ENCODE results near the gene GLDC. TPM values are rescaled to one million over a fixed set of nuclear protein-coding genes. Genes with fewer than 3 reads are reported as not detected.

Gene GLDC
- total RNA-seq, 1 donor from 2014 or later: not detected

DNA sequence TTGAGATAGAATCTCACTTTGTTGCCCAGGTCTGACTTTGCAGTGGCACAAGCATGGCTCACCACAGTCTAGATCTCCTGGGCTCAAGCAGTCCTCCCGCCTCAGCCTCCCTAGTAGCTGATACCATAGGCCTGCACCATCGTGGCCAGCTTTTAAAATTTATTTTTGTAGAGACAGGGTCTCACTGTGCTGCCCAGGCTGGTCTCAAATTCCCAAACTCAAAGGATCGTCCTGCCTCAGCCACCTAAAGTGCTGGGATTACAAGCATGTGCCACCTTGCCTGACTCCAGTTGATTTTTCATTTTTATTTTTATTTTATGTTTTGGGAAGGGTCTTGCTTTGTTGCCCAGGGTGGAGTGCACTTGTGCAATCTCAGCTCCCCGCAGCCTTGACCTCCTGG, 41.7 kb upstream of the GLDC start:
- intact Hi-C loops (cut with micrococcal nuclease): no loop called here
- no peak for DNase-seq

DNA sequence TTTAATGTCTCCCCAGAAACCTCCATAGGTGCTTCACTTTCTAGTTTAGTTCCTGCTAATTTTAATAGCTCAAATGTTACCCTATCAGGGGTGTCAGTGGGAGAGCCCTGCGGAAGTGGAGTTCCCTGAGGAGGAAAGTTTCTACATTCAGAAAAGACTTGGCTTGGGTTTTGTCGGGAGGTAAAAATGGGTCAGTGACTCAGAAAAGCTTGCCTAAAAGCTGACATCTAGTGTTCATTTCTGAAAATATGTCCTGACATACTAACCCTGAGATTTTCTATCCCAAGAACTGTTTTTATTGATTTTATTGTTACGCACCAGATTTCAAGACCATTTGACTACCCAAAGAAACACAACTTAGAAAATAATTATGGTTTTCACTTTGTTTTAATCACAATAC, 40.9 kb upstream of the GLDC start:
- no peaks in the 10 kb centered on the region for H3K36me3 ChIP-seq
- H3K4me3 ChIP-seq: no peak overlapping the region
- DNase-seq: no peak
- peaks cover 18% of the 10 kb centered on the region for H3K4me1 ChIP-seq
- H3K9me3 ChIP-seq (replicated peaks): no peaks in the 10 kb centered on the region
- H3K27me3 ChIP-seq (ENCODE audit: low read depth): no peaks in the 10 kb centered on the region
- peak overlapping the region; percentile 21 for H3K27ac ChIP-seq (replicated peaks)
- intact Hi-C loops (cut with micrococcal nuclease): no loop called here
- TF ChIP-seq, protein P1, sequence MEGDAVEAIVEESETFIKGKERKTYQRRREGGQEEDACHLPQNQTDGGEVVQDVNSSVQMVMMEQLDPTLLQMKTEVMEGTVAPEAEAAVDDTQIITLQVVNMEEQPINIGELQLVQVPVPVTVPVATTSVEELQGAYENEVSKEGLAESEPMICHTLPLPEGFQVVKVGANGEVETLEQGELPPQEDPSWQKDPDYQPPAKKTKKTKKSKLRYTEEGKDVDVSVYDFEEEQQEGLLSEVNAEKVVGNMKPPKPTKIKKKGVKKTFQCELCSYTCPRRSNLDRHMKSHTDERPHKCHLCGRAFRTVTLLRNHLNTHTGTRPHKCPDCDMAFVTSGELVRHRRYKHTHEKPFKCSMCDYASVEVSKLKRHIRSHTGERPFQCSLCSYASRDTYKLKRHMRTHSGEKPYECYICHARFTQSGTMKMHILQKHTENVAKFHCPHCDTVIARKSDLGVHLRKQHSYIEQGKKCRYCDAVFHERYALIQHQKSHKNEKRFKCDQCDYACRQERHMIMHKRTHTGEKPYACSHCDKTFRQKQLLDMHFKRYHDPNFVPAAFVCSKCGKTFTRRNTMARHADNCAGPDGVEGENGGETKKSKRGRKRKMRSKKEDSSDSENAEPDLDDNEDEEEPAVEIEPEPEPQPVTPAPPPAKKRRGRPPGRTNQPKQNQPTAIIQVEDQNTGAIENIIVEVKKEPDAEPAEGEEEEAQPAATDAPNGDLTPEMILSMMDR (IDR thresholded peaks at IDR 0.05; ENCODE audit: borderline replicate concordance): peak; percentile 34

More for the DNA sequence above, 41.7 kb upstream of the GLDC start:
- H3K27me3 ChIP-seq (ENCODE audit: low read depth): no peaks in the 10 kb centered on the region
- H3K27ac ChIP-seq (replicated peaks): no peak overlapping the region
- H3K4me1 ChIP-seq: peaks cover 10% of the 10 kb centered on the region
- TF ChIP-seq, protein P1 (IDR thresholded peaks at IDR 0.05; ENCODE audit: borderline replicate concordance): no peak
- no peaks in the 10 kb centered on the region for H3K9me3 ChIP-seq (replicated peaks)
- no peaks in the 10 kb centered on the region for H3K36me3 ChIP-seq
- H3K4me3 ChIP-seq: no peak overlapping the region

DNA sequence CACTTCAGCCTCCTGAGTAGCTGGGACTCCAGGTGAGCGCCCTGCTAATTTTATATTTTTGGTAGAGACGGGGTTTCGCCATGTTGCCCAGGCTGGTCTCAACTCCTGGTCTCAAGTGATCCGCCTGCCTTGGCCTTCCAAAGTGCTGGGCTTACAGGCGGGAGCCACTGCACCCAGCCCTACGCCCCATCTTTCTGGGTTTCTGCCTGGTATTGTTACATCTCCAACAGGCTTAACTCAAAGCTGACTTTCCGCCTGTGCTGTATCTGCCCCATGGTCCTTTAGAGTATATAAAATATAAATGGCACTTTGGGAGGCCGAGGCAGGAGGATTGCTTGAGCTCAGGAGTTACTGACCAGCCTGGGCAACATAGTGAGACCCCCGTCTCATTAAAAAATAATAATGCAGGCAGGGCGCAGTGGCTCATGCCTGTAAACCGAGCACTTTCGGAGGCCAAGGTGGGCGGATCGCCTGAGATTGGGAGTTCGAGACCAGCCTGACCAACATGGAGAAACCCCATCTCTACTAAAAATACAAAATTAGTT, 36.5 kb upstream of the GLDC start:
- Histone ChIP-seq H3K27ac (replicated peaks) (peak overlapping the region; percentile 97), H3K4me3 (peak overlapping the region; percentile 80), H3K27me3 (ENCODE audit: low read depth) (no peaks in the 10 kb centered on the region), H3K9me3 (replicated peaks) (no peaks in the 10 kb centered on the region), H3K36me3 (no peaks in the 10 kb centered on the region), H3K4me1 (peaks cover 26% of the 10 kb centered on the region)
- intact Hi-C loops (cut with micrococcal nuclease): no loop called here
- no peak for DNase-seq
- TF ChIP-seq, protein P1 (IDR thresholded peaks at IDR 0.05; ENCODE audit: borderline replicate concordance): no peak

DNA sequence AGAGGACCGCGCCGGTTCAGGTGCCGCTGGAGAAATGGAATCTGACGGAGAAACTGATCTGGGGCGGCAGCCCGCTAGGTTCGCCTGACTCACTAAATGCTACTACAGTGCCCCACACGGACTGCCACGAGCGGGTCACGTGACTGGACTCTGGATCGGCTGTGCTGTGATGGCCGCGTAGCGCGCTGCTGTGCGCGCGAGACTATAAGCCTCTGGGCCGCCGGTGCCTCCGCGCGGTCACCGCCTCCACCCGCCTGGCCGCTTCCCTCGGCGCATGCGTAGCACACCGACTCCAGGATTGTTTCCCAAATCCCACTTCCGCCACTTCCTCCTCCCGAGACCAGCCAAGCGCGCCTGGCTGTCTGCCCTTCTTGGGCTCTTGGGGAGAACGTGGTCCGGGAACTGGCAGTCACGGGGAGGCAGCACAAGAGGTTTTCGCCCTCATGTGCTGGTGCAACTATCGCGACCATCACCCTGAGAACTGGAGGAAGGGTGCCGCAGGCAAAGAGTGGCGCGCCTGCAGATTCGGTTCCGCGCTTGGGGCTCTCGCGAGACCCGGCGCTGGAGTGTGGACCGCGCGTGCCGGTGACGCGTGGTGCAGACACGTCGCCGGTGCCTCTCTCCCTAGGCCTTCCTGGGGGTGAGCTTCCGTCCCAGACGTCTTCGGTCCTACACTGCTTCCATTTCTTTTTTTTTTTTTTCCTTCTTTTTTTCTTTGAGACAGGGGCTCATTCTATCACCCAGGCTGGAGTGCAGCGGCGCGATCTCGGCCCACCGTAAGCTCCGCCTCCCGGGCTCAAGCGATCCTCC, 35.8 kb upstream of the GLDC start:
- intact Hi-C loops (cut with micrococcal nuclease): no loop called here

DNA sequence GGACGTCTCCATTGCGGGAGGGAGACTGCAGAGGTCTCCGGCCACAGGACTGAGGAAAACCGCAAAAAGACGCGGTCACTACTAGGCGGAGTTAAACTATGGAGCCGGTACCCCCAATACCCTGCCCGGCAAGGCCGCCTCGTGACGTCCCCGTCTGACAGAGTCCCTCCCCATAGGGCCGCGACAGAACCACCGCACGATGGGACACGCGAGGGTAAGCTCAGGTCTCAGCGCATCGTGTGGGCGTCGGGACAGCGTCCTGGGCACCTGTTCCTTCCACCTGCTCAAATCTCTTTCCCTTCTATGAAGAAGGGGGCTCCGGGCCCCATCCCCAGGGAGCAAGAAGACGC, 35.2 kb upstream of the GLDC start:
- intact Hi-C loops (cut with micrococcal nuclease): no loop called here
- Histone ChIP-seq H3K4me3 (peak overlapping the region; percentile 80), H3K9me3 (replicated peaks) (no peaks in the 10 kb centered on the region), H3K36me3 (no peaks in the 10 kb centered on the region), H3K4me1 (peaks cover 22% of the 10 kb centered on the region), H3K27ac (replicated peaks) (peak overlapping the region; percentile 97), H3K27me3 (ENCODE audit: low read depth) (no peaks in the 10 kb centered on the region)
- TF ChIP-seq, protein P1 (IDR thresholded peaks at IDR 0.05; ENCODE audit: borderline replicate concordance): no peak
- DNase-seq: peak; percentile 58

More for the DNA sequence above, 35.8 kb upstream of the GLDC start:
- H3K4me1 ChIP-seq: peaks cover 22% of the 10 kb centered on the region
- peak overlapping the region; percentile 80 for H3K4me3 ChIP-seq
- no peaks in the 10 kb centered on the region for H3K36me3 ChIP-seq
- peak; percentile 97 for DNase-seq
- TF ChIP-seq, protein P1 (IDR thresholded peaks at IDR 0.05; ENCODE audit: borderline replicate concordance): no peak
- H3K27ac ChIP-seq (replicated peaks): peak overlapping the region; percentile 97
- no peaks in the 10 kb centered on the region for H3K9me3 ChIP-seq (replicated peaks)
- H3K27me3 ChIP-seq (ENCODE audit: low read depth): no peaks in the 10 kb centered on the region
